AG04449 (cell line): ENCODE data around the gene ANKRD9.

Source experiments
- CTCF ChIA-PET: fragments of 350-600 bp; formaldehyde crosslinking; extraction: SDS; loops from one replicate; lab custom pipeline; 2021; ENCODE audit warnings: antibody characterized with exemption; lab: Yijun Ruan, JAX
- POLR2A ChIA-PET: fragments of 400-600, 350-600 bp; formaldehyde crosslinking; extraction: SDS; loops from one replicate; lab custom pipeline; 2020; ENCODE audit warnings: antibody characterized with exemption, inconsistent platforms; lab: Yijun Ruan, JAX
- DNase-seq: peaks from one replicate; pipeline ENCODE4 v3.0.0-alpha.2; 2010; ENCODE audit warnings: low read depth, low spot score
- H3K4me3 ChIP-seq: 2 replicates; pipeline ENCODE4 v1.5.1; 2011; ENCODE audit warnings: low read depth, mild to moderate bottlenecking, control low read depth, low read length
- CTCF ChIP-seq: IDR thresholded peaks from one replicate; pipeline ENCODE4 v1.5.1; 2011; ENCODE audit warnings: mild to moderate bottlenecking, moderate library complexity, low read length, control low read depth, inconsistent platforms; ENCODE audit not compliant: insufficient read depth; ENCODE audit errors: missing control alignments

ANKRD9 gene

GRCh38 chr14:102504328-102504999 lies 5.1 kb downstream of the ANKRD9 start:
- H3K4me3 ChIP-seq, result no peak overlapping the region
- TF ChIP-seq CTCF, result no peak
- no peak for DNase-seq
- ChIA-PET CTCF (interaction anchor here (1.0 to 1.1 kb wide), 2 partner anchors 25 to 66 kb away, joined by 3 to 5 read pairs; no protein-coding TSS in a partner anchor), POLR2A (no interaction called here)

- CTCF ChIA-PET, result interaction anchor here (1.1 kb wide), 1 partner anchor 65 kb away, joined by 5 read pairs; no protein-coding TSS in a partner anchor
- TF ChIP-seq CTCF, result no peak
Observed at GRCh38 chr14:102503641-102504327, 5.8 kb downstream of the ANKRD9 start.

DNA sequence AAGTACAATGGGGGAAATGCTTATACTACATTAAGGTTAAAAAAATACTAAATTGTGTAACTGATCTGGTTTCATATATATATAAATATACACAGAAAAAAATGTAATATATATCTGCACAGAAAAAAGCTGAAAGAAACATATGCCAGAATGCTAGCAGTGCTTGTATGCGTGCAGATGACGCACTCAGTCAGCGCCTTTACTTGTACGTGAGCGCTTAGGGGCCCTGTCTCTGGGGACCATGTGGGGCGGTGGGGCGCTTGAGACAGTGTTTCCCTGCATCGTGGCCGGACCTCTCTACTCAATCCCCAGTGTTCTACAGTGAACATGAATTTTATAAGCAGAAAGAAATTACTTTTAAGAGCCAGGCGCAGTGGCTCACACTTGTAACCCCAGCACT lies 7.0 kb downstream of the ANKRD9 start:
- POLR2A ChIA-PET, result interaction anchor here (0.5 kb wide), 1 partner anchor 194 kb away, joined by 3 read pairs; no protein-coding TSS in a partner anchor
- CTCF ChIA-PET, result interaction anchor here (1.2 to 1.9 kb wide), 2 partner anchors 16 to 22 kb away, joined by 4 to 6 read pairs; no protein-coding TSS in a partner anchor
- no peak overlapping the region for H3K4me3 ChIP-seq
- no peak for TF ChIP-seq CTCF
- no peak for DNase-seq

More at GRCh38 chr14:102503641-102504327, 5.8 kb downstream of the ANKRD9 start:
- POLR2A ChIA-PET, result no interaction called here
- DNase-seq, result no peak
- H3K4me3 ChIP-seq, result no peak overlapping the region

GRCh38 chr14:102501751-102502315 lies 7.7 kb downstream of the ANKRD9 start:
- CTCF ChIA-PET, result interaction anchor here (1.2 to 2.0 kb wide), 4 partner anchors 14 to 63 kb away, joined by 4 to 10 read pairs (median 8); no protein-coding TSS in a partner anchor
- POLR2A ChIA-PET, result interaction anchor here (0.5 kb wide), 1 partner anchor 195 kb away, joined by 3 read pairs; no protein-coding TSS in a partner anchor
- TF ChIP-seq CTCF, result no peak
- no peak for DNase-seq
- no peak overlapping the region for H3K4me3 ChIP-seq

- ChIA-PET POLR2A (no interaction called here), CTCF (interaction anchor here (1.4 to 2.0 kb wide), 4 partner anchors 10 to 62 kb away, joined by 4 to 10 read pairs (median 8); no protein-coding TSS in a partner anchor)
- DNase-seq, result no peak
- no peak overlapping the region for H3K4me3 ChIP-seq
- no peak for TF ChIP-seq CTCF
Observed at GRCh38 chr14:102500713-102501112, 8.9 kb downstream of the ANKRD9 start.
